ENCODE data around the gene CLCF1. TPM values are rescaled to one million over a fixed set of nuclear protein-coding genes. Genes with fewer than 3 reads are reported as not detected.

Gene CLCF1
- total RNA-seq, 6 experiments from 2014 or later, result 8.9 to 12.8 (median 10.5) TPM

DNA sequence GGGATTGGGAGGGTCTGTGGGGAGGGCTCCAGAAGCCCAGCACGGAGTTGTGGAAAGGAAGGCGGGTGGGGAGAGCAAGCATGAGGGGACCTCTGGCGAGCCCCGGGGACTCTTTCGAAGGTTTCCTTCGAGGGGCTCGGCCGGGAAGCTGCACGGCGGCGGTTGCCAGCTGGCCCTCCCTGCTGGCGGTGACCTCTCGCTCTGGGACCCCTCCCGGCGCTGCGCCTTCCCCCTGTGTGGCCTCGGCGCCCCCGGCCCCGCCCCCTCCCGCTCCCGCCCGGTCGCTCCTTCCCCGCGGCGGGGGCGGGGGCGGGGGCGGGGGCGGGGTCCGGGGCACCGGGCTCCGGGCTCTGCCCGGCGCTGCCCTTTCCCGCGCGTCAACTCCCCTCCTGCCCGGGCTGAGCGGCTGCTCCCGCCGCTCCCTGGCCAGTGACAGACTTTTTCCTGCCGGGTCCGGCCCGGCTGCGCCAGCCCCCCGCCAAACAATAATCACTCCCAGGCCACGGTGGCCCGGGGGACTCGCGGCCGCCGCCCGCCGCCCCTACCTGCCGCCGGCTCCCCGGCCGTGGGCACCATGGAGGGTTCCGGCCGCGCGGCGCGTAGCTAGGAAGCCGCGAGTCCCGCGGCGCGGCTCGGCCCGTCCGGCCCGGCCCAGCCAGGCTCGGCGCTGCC, 941 bp downstream of the CLCF1 start:
- Mint-ChIP-seq H3K36me3 (ENCODE audit: low read depth) (no peaks in the 10 kb centered on the region; the same call in 1 of the 2 replicates), H3K9me3 (no peaks in the 10 kb centered on the region), H3K27ac (no peak overlapping the region; the same call in 1 of the 2 replicates), H3K27me3 (ENCODE audit: insufficient read depth) (peaks cover 5% of the 10 kb centered on the region; the same call in 1 of the 2 replicates), H3K4me3 (peak overlapping the region; percentile 86), H3K4me1 (ENCODE audit: low read depth) (peaks cover 78% of the 10 kb centered on the region)
- DNase-seq, result no peak
- TF ChIP-seq, protein P1, sequence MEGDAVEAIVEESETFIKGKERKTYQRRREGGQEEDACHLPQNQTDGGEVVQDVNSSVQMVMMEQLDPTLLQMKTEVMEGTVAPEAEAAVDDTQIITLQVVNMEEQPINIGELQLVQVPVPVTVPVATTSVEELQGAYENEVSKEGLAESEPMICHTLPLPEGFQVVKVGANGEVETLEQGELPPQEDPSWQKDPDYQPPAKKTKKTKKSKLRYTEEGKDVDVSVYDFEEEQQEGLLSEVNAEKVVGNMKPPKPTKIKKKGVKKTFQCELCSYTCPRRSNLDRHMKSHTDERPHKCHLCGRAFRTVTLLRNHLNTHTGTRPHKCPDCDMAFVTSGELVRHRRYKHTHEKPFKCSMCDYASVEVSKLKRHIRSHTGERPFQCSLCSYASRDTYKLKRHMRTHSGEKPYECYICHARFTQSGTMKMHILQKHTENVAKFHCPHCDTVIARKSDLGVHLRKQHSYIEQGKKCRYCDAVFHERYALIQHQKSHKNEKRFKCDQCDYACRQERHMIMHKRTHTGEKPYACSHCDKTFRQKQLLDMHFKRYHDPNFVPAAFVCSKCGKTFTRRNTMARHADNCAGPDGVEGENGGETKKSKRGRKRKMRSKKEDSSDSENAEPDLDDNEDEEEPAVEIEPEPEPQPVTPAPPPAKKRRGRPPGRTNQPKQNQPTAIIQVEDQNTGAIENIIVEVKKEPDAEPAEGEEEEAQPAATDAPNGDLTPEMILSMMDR (IDR thresholded peaks at IDR 0.05), result no peak

DNA sequence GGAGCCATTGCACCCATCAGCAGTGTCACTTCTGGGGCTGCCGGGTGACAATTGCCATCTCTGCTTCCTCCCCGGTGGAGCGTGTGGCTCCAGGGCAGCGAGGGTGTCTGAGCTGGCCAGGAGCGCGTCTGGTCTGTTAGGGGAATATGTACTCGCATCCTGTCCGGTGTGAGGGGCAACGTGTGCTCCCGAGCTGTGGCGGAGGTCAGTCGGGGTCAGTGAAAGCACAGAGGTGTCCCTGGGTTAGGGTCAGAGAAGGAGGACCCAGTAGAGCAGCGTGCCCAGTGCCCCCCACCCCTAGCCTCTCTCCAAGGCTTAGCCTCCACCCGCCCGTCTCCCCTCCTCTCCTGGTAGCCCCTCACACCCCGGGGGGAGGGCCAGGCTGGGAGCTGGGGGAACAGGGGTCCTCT, 1.5 kb downstream of the CLCF1 start:
- DNase-seq, result no peak
- Mint-ChIP-seq H3K4me3 (peak overlapping the region; percentile 86), H3K4me1 (ENCODE audit: low read depth) (peaks cover 73% of the 10 kb centered on the region), H3K9me3 (no peaks in the 10 kb centered on the region), H3K27ac (peak overlapping the region; percentile 76), H3K27me3 (ENCODE audit: insufficient read depth) (peaks cover 5% of the 10 kb centered on the region; the same call in 1 of the 2 replicates), H3K36me3 (ENCODE audit: low read depth) (no peaks in the 10 kb centered on the region; the same call in 1 of the 2 replicates)
- TF ChIP-seq, protein P1 (IDR thresholded peaks at IDR 0.05), result no peak

DNA sequence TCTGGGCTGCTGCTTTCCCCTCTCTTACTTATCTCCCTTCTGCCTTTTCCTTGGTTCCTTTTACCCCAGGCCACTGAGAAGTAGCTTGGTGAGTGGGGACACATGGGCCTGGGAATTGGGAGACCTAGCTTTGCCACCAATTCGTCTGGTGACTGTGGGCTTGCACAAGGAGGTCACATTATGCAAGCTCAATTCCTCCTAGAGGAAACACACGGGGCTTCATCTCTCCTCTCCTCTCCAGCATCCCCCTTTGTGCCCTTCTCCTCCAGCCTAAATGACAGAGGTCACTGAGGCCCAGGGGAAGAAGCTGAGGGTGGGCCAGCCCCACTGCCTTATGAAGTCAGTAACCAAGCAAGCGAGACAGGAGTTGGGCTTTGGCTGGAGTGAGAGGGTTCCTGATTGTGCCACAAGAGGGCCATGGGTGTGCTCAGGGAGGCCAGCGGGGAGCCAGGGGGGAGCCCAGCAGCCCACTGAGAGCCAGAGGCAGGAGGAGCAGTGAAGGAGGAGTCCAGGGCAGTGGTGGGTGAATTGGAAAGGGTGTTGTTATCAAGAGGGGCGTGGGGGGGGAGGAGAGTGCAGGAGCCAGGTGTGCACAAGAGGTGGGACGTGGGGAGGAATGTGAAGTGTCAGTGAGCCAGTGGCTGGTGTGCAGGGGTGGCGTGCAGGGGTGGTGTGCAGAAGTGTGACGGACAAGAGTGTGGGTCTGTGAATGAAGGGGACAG, 2.0 kb downstream of the CLCF1 start:
- Mint-ChIP-seq H3K27ac (peak overlapping the region; percentile 76), H3K4me1 (ENCODE audit: low read depth) (peaks cover 73% of the 10 kb centered on the region)

DNA sequence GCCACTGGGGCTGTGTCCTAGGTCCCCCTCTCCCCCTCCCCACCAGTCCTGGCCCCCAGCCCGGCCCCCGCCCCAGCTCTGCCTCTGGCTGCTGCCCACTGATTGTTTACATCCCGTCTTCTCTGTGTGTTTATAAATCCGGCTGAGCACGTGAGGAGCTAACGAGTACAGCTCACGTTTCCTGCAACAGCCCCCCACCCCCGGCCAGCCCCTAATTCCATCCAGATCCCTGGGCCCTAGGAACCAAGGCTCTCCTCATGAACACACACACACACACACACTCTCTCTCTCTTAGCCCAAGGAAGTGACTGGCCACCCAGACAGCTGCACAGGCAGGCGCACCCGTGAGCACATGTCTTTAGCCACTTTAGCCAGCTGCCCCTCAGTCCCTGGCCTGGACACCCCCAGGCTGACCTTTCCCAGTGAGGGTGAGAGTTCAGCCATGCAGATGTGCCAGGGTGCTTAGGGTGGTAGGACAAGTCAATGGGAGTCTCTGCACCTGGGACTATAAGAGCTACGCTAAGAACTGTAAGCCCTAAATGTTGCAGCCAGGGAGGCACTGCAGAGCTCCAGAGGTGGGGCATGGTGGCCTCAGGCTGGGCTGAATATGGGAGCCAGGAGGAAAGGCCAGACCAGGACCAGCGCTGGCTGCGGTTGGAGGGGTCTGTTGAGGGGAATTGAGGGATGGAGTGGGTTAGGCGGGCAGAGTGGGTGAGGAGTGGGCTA, 2.9 kb downstream of the CLCF1 start:
- Mint-ChIP-seq H3K27ac (peak overlapping the region; percentile 76), H3K27me3 (ENCODE audit: insufficient read depth) (peaks cover 5% of the 10 kb centered on the region; the same call in 1 of the 2 replicates), H3K4me1 (ENCODE audit: low read depth) (peaks cover 77% of the 10 kb centered on the region), H3K4me3 (peak overlapping the region; percentile 86), H3K9me3 (no peaks in the 10 kb centered on the region), H3K36me3 (ENCODE audit: low read depth) (no peaks in the 10 kb centered on the region; the same call in 1 of the 2 replicates)
- TF ChIP-seq, protein P1 (IDR thresholded peaks at IDR 0.05), result no peak
- peak; percentile 56 for DNase-seq

More for the DNA sequence above, 2.0 kb downstream of the CLCF1 start:
- TF ChIP-seq, protein P1 (IDR thresholded peaks at IDR 0.05), result peak; percentile 70
- H3K36me3 Mint-ChIP-seq (ENCODE audit: low read depth), result no peaks in the 10 kb centered on the region; the same call in 1 of the 2 replicates
- H3K4me3 Mint-ChIP-seq, result peak overlapping the region; percentile 86
- no peaks in the 10 kb centered on the region for H3K9me3 Mint-ChIP-seq
- peaks cover 5% of the 10 kb centered on the region; the same call in 1 of the 2 replicates for H3K27me3 Mint-ChIP-seq (ENCODE audit: insufficient read depth)
- peak; percentile 59 for DNase-seq

DNA sequence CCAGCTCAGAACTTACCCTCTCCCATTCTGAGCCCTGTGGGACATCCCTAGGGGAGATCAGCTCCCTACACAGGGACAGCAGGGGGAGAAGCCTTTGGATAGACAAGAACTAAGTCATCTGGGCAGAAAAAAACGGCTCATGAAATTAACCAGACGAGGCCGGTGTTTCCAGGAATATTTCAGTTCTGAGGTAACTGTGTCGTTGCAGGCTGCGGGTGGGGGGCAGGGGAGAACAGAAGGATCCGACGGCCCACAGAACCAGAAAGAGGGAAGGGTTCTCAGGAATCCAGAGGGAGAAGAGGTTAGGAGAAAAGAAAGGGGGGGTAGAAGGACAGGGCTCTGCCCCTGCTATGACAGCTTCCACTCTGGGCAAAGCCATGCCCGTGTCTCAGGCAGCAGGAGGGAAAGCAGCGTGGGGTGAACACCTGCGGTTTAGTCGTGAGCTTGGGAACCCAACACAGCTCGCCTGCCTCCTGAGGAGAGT, 3.6 kb downstream of the CLCF1 start:
- Mint-ChIP-seq H3K27me3 (ENCODE audit: insufficient read depth) (peaks cover 5% of the 10 kb centered on the region; the same call in 1 of the 2 replicates), H3K4me1 (ENCODE audit: low read depth) (peaks cover 71% of the 10 kb centered on the region), H3K27ac (peak overlapping the region; percentile 76), H3K4me3 (peak overlapping the region; percentile 38), H3K9me3 (no peaks in the 10 kb centered on the region), H3K36me3 (ENCODE audit: low read depth) (no peaks in the 10 kb centered on the region; the same call in 1 of the 2 replicates)
- no peak for DNase-seq
- TF ChIP-seq, protein P1 (IDR thresholded peaks at IDR 0.05), result no peak

Measured in HFFc6 (cell line).